ENCODE measurements around the gene NDUFAF8.
A peak's percentile ranks its signal among the peaks of the same experiment; 100 is the strongest.

NDUFAF8 gene

DNA sequence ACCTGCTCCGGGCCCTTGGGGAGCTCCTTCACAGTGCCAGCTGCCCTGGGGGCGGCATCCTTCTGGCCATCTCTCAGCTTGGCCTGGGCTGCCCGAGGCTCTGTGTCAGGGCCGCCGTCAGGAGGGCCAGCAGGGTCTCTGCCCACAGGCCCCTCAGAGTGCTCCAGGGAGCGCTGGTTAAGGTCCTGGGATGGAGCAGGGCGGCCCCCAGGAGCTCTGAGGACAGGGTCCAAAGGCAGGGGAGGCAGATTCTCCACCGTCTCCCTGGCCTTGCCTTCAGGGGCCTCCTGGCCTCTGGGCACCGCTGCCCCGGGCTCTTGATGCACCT, 7.2 kb downstream of the NDUFAF8 start:
- DNase-seq = no peak
- TF ChIP-seq, protein P1, sequence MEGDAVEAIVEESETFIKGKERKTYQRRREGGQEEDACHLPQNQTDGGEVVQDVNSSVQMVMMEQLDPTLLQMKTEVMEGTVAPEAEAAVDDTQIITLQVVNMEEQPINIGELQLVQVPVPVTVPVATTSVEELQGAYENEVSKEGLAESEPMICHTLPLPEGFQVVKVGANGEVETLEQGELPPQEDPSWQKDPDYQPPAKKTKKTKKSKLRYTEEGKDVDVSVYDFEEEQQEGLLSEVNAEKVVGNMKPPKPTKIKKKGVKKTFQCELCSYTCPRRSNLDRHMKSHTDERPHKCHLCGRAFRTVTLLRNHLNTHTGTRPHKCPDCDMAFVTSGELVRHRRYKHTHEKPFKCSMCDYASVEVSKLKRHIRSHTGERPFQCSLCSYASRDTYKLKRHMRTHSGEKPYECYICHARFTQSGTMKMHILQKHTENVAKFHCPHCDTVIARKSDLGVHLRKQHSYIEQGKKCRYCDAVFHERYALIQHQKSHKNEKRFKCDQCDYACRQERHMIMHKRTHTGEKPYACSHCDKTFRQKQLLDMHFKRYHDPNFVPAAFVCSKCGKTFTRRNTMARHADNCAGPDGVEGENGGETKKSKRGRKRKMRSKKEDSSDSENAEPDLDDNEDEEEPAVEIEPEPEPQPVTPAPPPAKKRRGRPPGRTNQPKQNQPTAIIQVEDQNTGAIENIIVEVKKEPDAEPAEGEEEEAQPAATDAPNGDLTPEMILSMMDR (IDR thresholded peaks at IDR 0.05; ENCODE audit: low read depth, low read length) = no peak
- H3K4me1 ChIP-seq = peaks cover 29% of the 10 kb centered on the region
- H3K36me3 ChIP-seq = peaks cover 6% of the 10 kb centered on the region
- no peaks in the 10 kb centered on the region for H3K27me3 ChIP-seq
- no peak overlapping the region for H3K4me3 ChIP-seq (ENCODE audit: low read depth, low read length)
- no peaks in the 10 kb centered on the region for H3K9me3 ChIP-seq

- no peaks in the 10 kb centered on the region for H3K9me3 ChIP-seq
- TF ChIP-seq, protein P1 (IDR thresholded peaks at IDR 0.05; ENCODE audit: low read depth, low read length) = no peak
- H3K27me3 ChIP-seq = no peaks in the 10 kb centered on the region
- DNase-seq = peak; percentile 19
- peaks cover 33% of the 10 kb centered on the region for H3K4me1 ChIP-seq
- H3K36me3 ChIP-seq = peaks cover 3% of the 10 kb centered on the region; the same call in 1 of the 2 replicates
- H3K4me3 ChIP-seq (ENCODE audit: low read depth, low read length) = no peak overlapping the region
These were observed 7.7 kb downstream of the NDUFAF8 start for GRCh38 chr17:81246679-81247338.

GRCh38 chr17:81247339-81247990, 8.3 kb downstream of the NDUFAF8 start:
- TF ChIP-seq, protein P1 (IDR thresholded peaks at IDR 0.05; ENCODE audit: low read depth, low read length) = no peak
- H3K4me3 ChIP-seq (ENCODE audit: low read depth, low read length) = no peak overlapping the region
- H3K27me3 ChIP-seq = no peaks in the 10 kb centered on the region
- H3K9me3 ChIP-seq = no peaks in the 10 kb centered on the region
- no peaks in the 10 kb centered on the region for H3K36me3 ChIP-seq
- H3K4me1 ChIP-seq = peaks cover 37% of the 10 kb centered on the region
- DNase-seq = peak; percentile 8

DNA sequence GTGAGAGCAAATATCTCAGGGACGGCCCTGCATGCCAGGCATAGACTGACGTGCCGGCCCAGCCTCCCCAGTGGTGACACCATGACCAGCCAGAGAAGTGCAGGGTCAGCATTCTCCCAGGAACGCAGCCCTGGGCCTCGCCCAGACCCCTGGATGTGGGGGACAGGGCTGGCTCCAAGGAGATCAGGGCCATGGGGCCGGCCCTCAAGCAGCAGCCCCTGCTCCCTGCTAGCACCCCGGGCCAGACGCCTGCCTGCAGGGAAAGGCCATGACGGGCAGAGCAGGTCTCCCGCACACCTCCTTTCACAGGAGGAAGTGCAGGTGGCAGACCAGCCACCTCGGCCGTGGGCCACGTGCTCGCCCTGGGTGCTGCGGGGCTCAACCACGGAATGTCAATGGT, 9.5 kb downstream of the NDUFAF8 start:
- H3K36me3 ChIP-seq = no peaks in the 10 kb centered on the region
- H3K9me3 ChIP-seq = no peaks in the 10 kb centered on the region
- no peaks in the 10 kb centered on the region for H3K27me3 ChIP-seq
- DNase-seq = peak; percentile 10
- H3K4me1 ChIP-seq = peaks cover 45% of the 10 kb centered on the region
- TF ChIP-seq, protein P1 (IDR thresholded peaks at IDR 0.05; ENCODE audit: low read depth, low read length) = no peak
- no peak overlapping the region for H3K4me3 ChIP-seq (ENCODE audit: low read depth, low read length)

DNA sequence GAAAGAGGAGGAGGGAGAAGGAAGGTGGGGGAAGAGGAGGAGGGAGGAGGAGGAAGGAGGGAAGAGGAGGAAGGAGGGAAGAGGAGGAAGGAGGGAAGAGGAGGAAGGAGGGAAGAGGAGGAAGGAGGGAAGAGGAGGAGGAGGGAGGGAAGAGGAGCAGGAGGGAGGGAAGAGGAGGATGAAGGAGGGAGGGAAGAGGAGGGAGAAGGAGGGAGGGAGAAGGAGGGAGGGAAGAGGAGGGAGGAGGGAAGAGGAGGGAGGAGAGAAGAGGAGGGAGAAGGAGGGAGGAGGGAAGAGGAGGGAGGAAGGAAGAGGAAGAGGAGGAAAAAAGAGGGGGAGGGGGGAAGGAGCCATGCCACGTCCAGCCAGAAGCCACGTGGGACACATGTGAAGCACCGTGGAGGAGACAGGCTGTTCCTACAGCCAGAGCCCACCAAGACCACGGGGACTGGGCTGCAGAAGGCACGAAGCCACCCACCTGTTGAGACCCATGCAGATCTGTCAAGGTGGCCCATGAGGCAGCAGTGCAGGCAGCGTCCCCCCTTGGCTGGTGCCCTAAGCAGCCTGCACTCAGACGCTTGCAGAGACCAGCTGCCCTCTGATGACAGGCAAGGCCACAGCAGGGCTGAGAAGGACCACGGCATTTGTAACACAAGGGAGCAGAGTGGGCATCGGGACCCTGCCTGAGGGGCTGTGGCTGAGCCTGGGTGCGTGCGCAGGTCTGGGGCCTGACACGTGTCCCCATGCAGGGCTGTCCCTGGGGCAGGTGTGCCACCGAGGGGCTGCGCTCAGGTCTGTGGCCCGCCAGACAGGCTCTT, 10.3 kb downstream of the NDUFAF8 start:
- Histone ChIP-seq H3K9me3 (no peaks in the 10 kb centered on the region), H3K4me3 (ENCODE audit: low read depth, low read length) (no peak overlapping the region), H3K27me3 (no peaks in the 10 kb centered on the region), H3K36me3 (no peaks in the 10 kb centered on the region), H3K4me1 (peaks cover 42% of the 10 kb centered on the region)
- DNase-seq = peak; percentile 22
- TF ChIP-seq, protein P1 (IDR thresholded peaks at IDR 0.05; ENCODE audit: low read depth, low read length) = no peak
